Measurements from ENCODE around the gene AFAP1.

AFAP1 gene

GRCh38 chr4:7821245-7822136, 118.2 kb downstream of the AFAP1 start:
- Histone ChIP-seq H3K27ac (no peak overlapping the region), H3K4me1 (peaks cover 0 to 23% (median 15%) of the 10 kb centered on the region in 10 experiments; a peak in 15 of 20 replicates)

GRCh38 chr4:7820031-7820818, 119.4 kb downstream of the AFAP1 start:
- Histone ChIP-seq H3K36me3 (peaks cover 0 to 38% (median 8%) of the 10 kb centered on the region in 11 experiments; a peak in 6 of 22 replicates), H3K27ac (no peak overlapping the region)

More at GRCh38 chr4:7821245-7822136, 118.2 kb downstream of the AFAP1 start:
- H3K9ac ChIP-seq, result no peak overlapping the region
- H3K36me3 ChIP-seq, result peaks cover 0 to 31% (median 3%) of the 10 kb centered on the region in 11 experiments; a peak in 4 of 22 replicates
- no peak for TF ChIP-seq Cebpa-rat (IDR thresholded peaks at IDR 0.05)
- H3K4me2 ChIP-seq, result peak overlapping the region in 6 of 11 experiments; percentile 16 to 53 (median 34); a peak in 9 of 22 replicates
- no peak overlapping the region for H3K4me3 ChIP-seq
- H3K27me3 ChIP-seq, result no peaks in the 10 kb centered on the region
- peaks cover 0 to 5% (median 0%) of the 10 kb centered on the region in 11 experiments; a peak in 1 of 22 replicates for H4K20me1 ChIP-seq
- H3K9me3 ChIP-seq (replicated peaks in 1 of 11), result no peaks in the 10 kb centered on the region

GRCh38 chr4:7819446-7819845, 120.2 kb downstream of the AFAP1 start:
- peaks cover 0 to 26% (median 13%) of the 10 kb centered on the region in 10 experiments; a peak in 15 of 20 replicates for H3K4me1 ChIP-seq
- no peak overlapping the region for H3K27ac ChIP-seq

More at GRCh38 chr4:7820031-7820818, 119.4 kb downstream of the AFAP1 start:
- no peak for TF ChIP-seq Cebpa-rat (IDR thresholded peaks at IDR 0.05)
- H3K4me3 ChIP-seq, result no peak overlapping the region
- H3K9ac ChIP-seq, result no peak overlapping the region
- H4K20me1 ChIP-seq, result peaks cover 0 to 5% (median 0%) of the 10 kb centered on the region in 11 experiments; a peak in 1 of 22 replicates
- H3K27me3 ChIP-seq, result no peaks in the 10 kb centered on the region
- H3K9me3 ChIP-seq (replicated peaks in 1 of 11), result no peaks in the 10 kb centered on the region
- H3K4me1 ChIP-seq, result peaks cover 0 to 26% (median 13%) of the 10 kb centered on the region in 10 experiments; a peak in 15 of 20 replicates
- no peak overlapping the region for H3K4me2 ChIP-seq

GRCh38 chr4:7818399-7818911, 121.2 kb downstream of the AFAP1 start:
- Histone ChIP-seq H3K4me1 (peaks cover 0 to 26% (median 12%) of the 10 kb centered on the region in 10 experiments; a peak in 15 of 20 replicates), H3K4me2 (no peak overlapping the region), H3K27ac (no peak overlapping the region), H3K27me3 (no peaks in the 10 kb centered on the region), H4K20me1 (peaks cover 0 to 5% (median 0%) of the 10 kb centered on the region in 11 experiments; a peak in 1 of 22 replicates), H3K9ac (no peak overlapping the region), H3K9me3 (replicated peaks in 1 of 11) (no peaks in the 10 kb centered on the region), H3K4me3 (no peak overlapping the region), H3K36me3 (peaks cover 0 to 54% (median 8%) of the 10 kb centered on the region in 11 experiments; a peak in 9 of 22 replicates)
- no peak for TF ChIP-seq Cebpa-rat (IDR thresholded peaks at IDR 0.05)

More at GRCh38 chr4:7819446-7819845, 120.2 kb downstream of the AFAP1 start:
- peaks cover 0 to 5% (median 0%) of the 10 kb centered on the region in 11 experiments; a peak in 1 of 22 replicates for H4K20me1 ChIP-seq
- no peaks in the 10 kb centered on the region for H3K27me3 ChIP-seq
- no peak for TF ChIP-seq Cebpa-rat (IDR thresholded peaks at IDR 0.05)
- no peaks in the 10 kb centered on the region for H3K9me3 ChIP-seq (replicated peaks in 1 of 11)
- H3K9ac ChIP-seq, result no peak overlapping the region
- no peak overlapping the region for H3K4me2 ChIP-seq
- no peak overlapping the region for H3K4me3 ChIP-seq
- peaks cover 0 to 46% (median 8%) of the 10 kb centered on the region in 11 experiments; a peak in 9 of 22 replicates for H3K36me3 ChIP-seq

GRCh38 chr4:7817877-7818398, 121.7 kb downstream of the AFAP1 start:
- Histone ChIP-seq H3K4me1 (peaks cover 0 to 21% (median 7%) of the 10 kb centered on the region in 10 experiments; a peak in 15 of 20 replicates), H3K9ac (no peak overlapping the region), H3K27ac (no peak overlapping the region), H3K4me3 (no peak overlapping the region), H3K9me3 (replicated peaks in 1 of 11) (no peaks in the 10 kb centered on the region), H3K27me3 (no peaks in the 10 kb centered on the region), H3K4me2 (no peak overlapping the region), H3K36me3 (peaks cover 0 to 59% (median 8%) of the 10 kb centered on the region in 11 experiments; a peak in 9 of 22 replicates), H4K20me1 (peaks cover 0 to 5% (median 0%) of the 10 kb centered on the region in 11 experiments; a peak in 1 of 22 replicates)
- no peak for TF ChIP-seq Cebpa-rat (IDR thresholded peaks at IDR 0.05)

DNA sequence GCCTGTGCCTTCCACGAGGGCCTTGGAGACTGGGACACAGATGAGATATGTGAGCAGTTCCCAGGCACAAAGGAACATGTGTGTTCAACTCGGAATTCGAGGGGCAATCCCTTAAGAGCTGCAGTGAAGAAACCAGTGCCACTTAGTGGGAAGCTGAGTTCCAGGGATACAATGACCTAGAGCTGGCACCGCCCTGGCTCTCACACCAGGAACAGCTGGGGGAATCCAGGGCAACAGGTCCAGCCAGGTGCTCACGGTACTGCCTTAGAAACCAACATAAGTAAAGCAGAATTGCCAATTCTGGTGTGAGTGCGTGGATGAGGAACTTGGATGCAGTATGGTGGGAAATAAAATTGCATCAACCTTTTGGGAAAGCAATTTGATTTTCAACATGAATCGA, 122.9 kb downstream of the AFAP1 start:
- no peaks in the 10 kb centered on the region for H3K9me3 ChIP-seq (replicated peaks in 1 of 11)
- H4K20me1 ChIP-seq, result peaks cover 0 to 5% (median 0%) of the 10 kb centered on the region in 11 experiments; a peak in 2 of 22 replicates
- H3K4me2 ChIP-seq, result no peak overlapping the region
- H3K4me1 ChIP-seq, result peaks cover 0 to 13% (median 0%) of the 10 kb centered on the region in 10 experiments; a peak in 4 of 20 replicates
- no peak overlapping the region for H3K4me3 ChIP-seq
- TF ChIP-seq Cebpa-rat (IDR thresholded peaks at IDR 0.05), result no peak
- no peaks in the 10 kb centered on the region for H3K27me3 ChIP-seq
- H3K27ac ChIP-seq, result no peak overlapping the region
- no peak overlapping the region for H3K9ac ChIP-seq
- H3K36me3 ChIP-seq, result peaks cover 0 to 65% (median 8%) of the 10 kb centered on the region in 11 experiments; a peak in 9 of 22 replicates

DNA sequence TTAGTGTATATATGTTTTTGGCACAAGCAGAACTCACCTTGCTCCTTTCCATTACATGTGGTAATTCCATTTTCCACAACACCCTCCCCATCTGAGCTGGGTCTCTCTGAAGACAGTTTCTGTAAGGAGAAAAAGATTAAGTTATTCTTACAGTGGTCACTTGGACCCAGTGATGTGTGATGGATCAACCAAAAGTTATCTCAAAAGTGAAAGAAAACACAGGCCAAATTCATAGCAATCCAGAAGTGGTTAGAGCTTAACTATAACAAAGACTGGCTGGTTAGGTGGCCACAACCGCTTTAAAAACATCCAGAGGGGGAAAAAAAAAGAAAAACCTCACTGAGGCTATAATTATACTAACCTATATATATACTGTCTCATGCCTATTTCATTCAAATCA, 123.7 kb downstream of the AFAP1 start:
- peaks cover 0 to 5% (median 0%) of the 10 kb centered on the region in 11 experiments; a peak in 2 of 22 replicates for H4K20me1 ChIP-seq
- H3K4me1 ChIP-seq, result peaks cover 0 to 10% (median 0%) of the 10 kb centered on the region in 10 experiments; a peak in 2 of 20 replicates
- no peak overlapping the region for H3K4me3 ChIP-seq
- H3K36me3 ChIP-seq, result peaks cover 0 to 65% (median 8%) of the 10 kb centered on the region in 11 experiments; a peak in 9 of 22 replicates
- TF ChIP-seq Cebpa-rat (IDR thresholded peaks at IDR 0.05), result no peak
- H3K27me3 ChIP-seq, result no peaks in the 10 kb centered on the region
- no peaks in the 10 kb centered on the region for H3K9me3 ChIP-seq (replicated peaks in 1 of 11)
- no peak overlapping the region for H3K4me2 ChIP-seq
- no peak overlapping the region for H3K9ac ChIP-seq
- H3K27ac ChIP-seq, result no peak overlapping the region

DNA sequence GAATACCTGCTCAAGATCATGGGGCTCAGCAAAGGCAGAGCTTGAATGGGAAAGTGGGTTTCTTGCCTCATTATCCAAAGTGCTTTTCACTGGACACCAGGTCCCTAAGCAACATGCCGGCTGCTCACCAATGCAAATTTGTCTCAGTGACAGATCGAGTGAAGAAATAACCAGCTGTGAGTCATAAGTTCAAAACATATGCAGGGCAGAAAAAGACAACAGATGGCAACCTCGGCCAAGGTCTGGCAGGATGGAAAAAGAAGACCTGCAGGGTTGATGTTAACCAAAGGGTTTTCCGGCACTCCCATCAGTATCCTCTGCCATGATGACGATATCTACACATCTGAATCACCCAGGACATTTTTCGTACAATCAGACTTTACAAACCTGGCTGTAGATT, 124.1 kb downstream of the AFAP1 start:
- H3K9ac ChIP-seq, result no peak overlapping the region
- no peaks in the 10 kb centered on the region for H3K27me3 ChIP-seq
- no peaks in the 10 kb centered on the region for H3K9me3 ChIP-seq (replicated peaks in 1 of 11)
- H4K20me1 ChIP-seq, result peaks cover 0 to 5% (median 0%) of the 10 kb centered on the region in 11 experiments; a peak in 2 of 22 replicates
- H3K27ac ChIP-seq, result no peak overlapping the region
- no peak overlapping the region for H3K4me3 ChIP-seq
- no peak for TF ChIP-seq Cebpa-rat (IDR thresholded peaks at IDR 0.05)
- peaks cover 0 to 10% (median 0%) of the 10 kb centered on the region in 10 experiments; a peak in 2 of 20 replicates for H3K4me1 ChIP-seq
- no peak overlapping the region for H3K4me2 ChIP-seq
- H3K36me3 ChIP-seq, result peaks cover 0 to 70% (median 8%) of the 10 kb centered on the region in 11 experiments; a peak in 9 of 22 replicates

Data from BLaER1 treated with 17β-estradiol and CSF1 and Interleukin-3, amounts not matched to agents 10 nM and 100 nM (cell line).